Inflammatory macrophage treated with lipopolysaccharide for 4 hours (primary cell): ENCODE measurements around the gene SP140L.
"Not testable (repeated sequence)": the region's sequence is repeated elsewhere in the genome, so short reads cannot be mapped to it uniquely, and the experiment has no call there.

Experiments used
- DNase-seq: peaks from one replicate; pipeline ENCODE4 v3.0.0-alpha.2; 2020

SP140L gene

GRCh38 chr2:230423851-230424458 lies 97.0 kb downstream of the SP140L start:
- peak; percentile 58 for DNase-seq

GRCh38 chr2:230425377-230425776 lies 98.4 kb downstream of the SP140L start:
- no peak for DNase-seq

- no peak for DNase-seq
These were observed 102.5 kb downstream of the SP140L start for GRCh38 chr2:230429513-230429912.

- DNase-seq = peak; percentile 63
These were observed 104.2 kb downstream of the SP140L start for GRCh38 chr2:230430957-230431910.

GRCh38 chr2:230434677-230435324 lies 107.8 kb downstream of the SP140L start:
- DNase-seq = peak; percentile 88

- DNase-seq = no peak
These were observed 108.4 kb downstream of the SP140L start for GRCh38 chr2:230435431-230435830.

- DNase-seq = not testable (repeated sequence)
These were observed 112.1 kb downstream of the SP140L start for GRCh38 chr2:230439121-230439520.

GRCh38 chr2:230439590-230439989 lies 112.6 kb downstream of the SP140L start:
- DNase-seq = peak; percentile 73

- peak; percentile 36 for DNase-seq
These were observed 114.4 kb downstream of the SP140L start for GRCh38 chr2:230441227-230441897.

- peak; percentile 36 for DNase-seq
These were observed 116.5 kb downstream of the SP140L start for GRCh38 chr2:230443541-230443940.

- DNase-seq = no peak
These were observed 117.8 kb downstream of the SP140L start for GRCh38 chr2:230444832-230445231.

GRCh38 chr2:230447036-230447435 lies 120.0 kb downstream of the SP140L start:
- DNase-seq = no peak

GRCh38 chr2:230447455-230448451 lies 120.8 kb downstream of the SP140L start:
- peak; percentile 61 for DNase-seq

- DNase-seq = no peak
These were observed 123.0 kb downstream of the SP140L start for GRCh38 chr2:230449901-230450467.

- peak; percentile 61 for DNase-seq
These were observed 126.0 kb downstream of the SP140L start for GRCh38 chr2:230453006-230453405.
